GM20431 (cell line): ENCODE data around the gene CDC42EP5.
"Not testable (repeated sequence)": the region's sequence is repeated elsewhere in the genome, so short reads cannot be mapped to it uniquely, and the experiment has no call there.

Experiments
- in situ Hi-C: fragments of 300-500 bp; cut with MseI, MboI; formaldehyde crosslinking; loops from one replicate; pipeline ENCODE4 v1.15.0; 2020; ENCODE audit warnings: low sequenced_read_pairs; ENCODE audit not compliant: unreplicated experiment

CDC42EP5 gene

GRCh38 chr19:54492568-54492967, 19.5 kb upstream of the CDC42EP5 start:
- in situ Hi-C loops = no loop called here

GRCh38 chr19:54489766-54490165, 16.7 kb upstream of the CDC42EP5 start:
- in situ Hi-C loops = no loop called here

- in situ Hi-C loops = no loop called here
Observed at GRCh38 chr19:54489341-54489740, 16.2 kb upstream of the CDC42EP5 start.

GRCh38 chr19:54485851-54486250, 12.8 kb upstream of the CDC42EP5 start:
- in situ Hi-C loops = no loop called here

- in situ Hi-C loops = no loop called here
Observed at GRCh38 chr19:54484451-54484850, 11.4 kb upstream of the CDC42EP5 start.

DNA sequence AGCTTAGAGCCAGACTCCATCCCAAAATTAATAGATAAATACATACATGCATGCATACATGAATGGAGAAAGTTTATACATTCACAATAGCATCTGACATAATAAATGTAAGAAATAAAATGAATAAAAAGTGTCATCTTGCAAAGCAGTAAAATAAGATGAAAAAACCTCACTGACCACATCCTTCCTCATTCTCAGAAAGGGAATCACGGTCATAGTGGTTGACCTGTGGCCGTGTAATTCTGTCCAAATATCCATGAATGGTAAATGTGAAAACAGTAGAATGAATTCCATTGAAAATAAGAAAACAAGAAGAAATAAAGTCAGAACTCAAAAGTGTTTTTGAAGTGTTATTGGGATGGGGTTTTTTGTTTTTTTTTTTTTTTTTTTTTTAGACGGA, 9.8 kb upstream of the CDC42EP5 start:
- in situ Hi-C loops = no loop called here

- in situ Hi-C loops = no loop called here
Observed at GRCh38 chr19:54481326-54481930, 8.3 kb upstream of the CDC42EP5 start.

DNA sequence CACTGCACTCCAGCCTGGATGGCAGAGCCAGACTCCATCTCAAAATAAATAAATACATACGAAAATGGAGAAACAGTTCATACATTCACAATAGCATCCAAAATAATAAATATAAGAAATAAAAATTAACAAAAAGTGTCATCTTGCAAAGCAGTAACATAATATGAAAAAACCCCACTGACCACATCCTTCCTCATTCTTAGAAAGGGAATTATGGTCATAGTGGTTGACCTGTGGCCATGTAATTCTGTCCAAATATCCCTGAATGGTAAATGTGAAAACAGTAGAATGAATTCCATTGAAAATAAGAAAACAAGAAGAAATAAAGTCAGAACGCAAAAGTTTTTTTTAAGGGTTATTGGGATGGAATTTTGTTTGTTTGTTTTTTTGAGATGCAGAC, 7.0 kb upstream of the CDC42EP5 start:
- in situ Hi-C loops = no loop called here

GRCh38 chr19:54478677-54479266, 5.7 kb upstream of the CDC42EP5 start:
- in situ Hi-C loops = loop anchor here (10.0 kb wide), 1 partner anchor 196 kb away; no protein-coding TSS in a partner anchor

GRCh38 chr19:54477650-54478049, 4.6 kb upstream of the CDC42EP5 start:
- in situ Hi-C loops = loop anchor here (10.0 kb wide), 1 partner anchor 197 kb away; no protein-coding TSS in a partner anchor

GRCh38 chr19:54475706-54476105, 2.6 kb upstream of the CDC42EP5 start:
- in situ Hi-C loops = loop anchor here (10.0 kb wide), 1 partner anchor 199 kb away; no protein-coding TSS in a partner anchor

DNA sequence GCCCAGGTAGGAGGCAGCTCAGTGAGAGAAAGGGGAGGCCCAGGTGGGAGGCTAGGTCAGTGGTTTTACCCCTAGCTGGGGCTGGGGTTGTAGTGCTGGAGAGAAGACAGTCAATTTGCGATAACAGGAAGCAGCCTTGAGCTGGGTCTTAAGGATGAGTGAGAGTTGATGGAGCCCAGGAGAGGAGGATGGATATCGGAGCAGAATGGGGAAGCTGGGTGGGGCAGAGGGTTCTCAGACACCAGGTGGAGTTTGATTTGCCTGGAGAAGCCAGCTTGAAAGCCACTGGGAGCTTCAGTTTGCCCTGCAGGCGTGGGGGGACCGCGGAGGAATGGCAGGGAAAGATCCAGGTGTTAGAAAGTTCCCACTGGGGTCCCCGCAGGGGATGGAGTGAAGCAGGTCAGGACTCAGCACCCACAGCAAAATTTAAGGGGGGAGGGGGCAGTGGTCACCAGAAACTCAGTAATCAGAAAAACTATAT, 836 bp upstream of the CDC42EP5 start:
- in situ Hi-C loops = loop anchor here (10.0 kb wide), 1 partner anchor 201 kb away; no protein-coding TSS in a partner anchor

DNA sequence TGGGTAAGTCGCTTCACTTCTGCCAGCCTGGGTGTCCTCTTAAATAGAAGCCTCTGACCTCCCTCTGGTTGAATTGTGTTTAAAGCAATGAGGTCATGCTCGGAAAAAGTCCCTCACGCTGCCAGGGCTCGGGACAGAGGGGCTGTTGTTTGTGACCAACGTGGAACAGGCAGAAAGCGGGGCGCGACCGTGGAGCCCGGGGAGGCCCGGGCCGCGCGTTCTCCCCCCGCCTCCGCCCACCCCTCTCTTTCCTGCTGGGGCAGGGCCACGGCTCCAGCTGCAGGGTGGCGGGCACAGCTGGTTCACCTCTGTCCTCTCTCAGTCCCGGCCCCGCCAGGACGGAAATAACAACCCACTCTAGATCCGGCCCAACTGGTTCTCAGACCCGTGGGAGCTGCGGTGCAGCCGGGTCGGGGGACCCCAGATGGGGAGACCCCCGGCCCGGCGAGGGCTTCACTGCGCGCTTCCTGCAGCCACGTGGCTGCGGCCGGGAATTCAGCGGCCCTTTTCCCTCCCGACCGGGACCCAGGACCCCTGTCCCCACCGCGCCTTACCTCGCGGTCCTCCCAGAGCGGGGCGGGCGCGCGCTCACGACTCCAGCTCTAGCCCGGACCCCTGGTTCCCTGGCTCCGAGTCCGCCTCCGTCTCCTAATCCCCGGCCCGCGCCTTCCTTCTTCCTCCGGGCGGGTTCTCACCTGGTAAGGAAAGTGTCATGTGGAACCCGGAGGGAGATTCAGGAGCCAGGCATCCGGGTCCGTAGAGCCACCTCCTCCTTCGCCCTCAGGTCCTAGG, 1.9 kb downstream of the CDC42EP5 start:
- in situ Hi-C loops = loop anchor here (10.0 kb wide), 1 partner anchor 204 kb away; no protein-coding TSS in a partner anchor

- in situ Hi-C loops = loop anchor here (10.0 kb wide), 1 partner anchor 204 kb away; no protein-coding TSS in a partner anchor
Observed at GRCh38 chr19:54470276-54470887, 2.7 kb downstream of the CDC42EP5 start.

DNA sequence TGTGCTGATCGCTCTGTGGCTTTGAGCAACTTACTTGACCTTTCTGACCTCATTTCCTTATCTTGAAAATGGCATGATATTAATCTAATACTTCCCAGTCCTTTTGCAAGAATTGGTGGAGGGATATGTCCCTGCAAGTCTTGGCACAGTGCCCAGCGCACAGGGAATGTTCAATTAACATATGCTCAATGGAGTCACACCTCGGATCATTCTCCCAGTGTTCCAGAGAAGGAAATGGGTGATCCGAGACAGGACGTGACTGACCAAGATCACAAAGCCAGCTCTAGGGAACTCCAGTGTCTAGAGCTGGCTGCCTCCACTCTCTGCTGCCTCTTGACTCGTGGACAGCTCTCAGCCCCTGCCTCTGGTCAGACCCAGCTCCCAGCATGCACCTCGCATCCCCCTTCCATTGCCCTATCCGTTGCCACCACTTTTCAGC, 3.6 kb downstream of the CDC42EP5 start:
- in situ Hi-C loops = no loop called here

- in situ Hi-C loops = not testable (repeated sequence)
Observed at GRCh38 chr19:54466110-54466480, 7.0 kb downstream of the CDC42EP5 start.

DNA sequence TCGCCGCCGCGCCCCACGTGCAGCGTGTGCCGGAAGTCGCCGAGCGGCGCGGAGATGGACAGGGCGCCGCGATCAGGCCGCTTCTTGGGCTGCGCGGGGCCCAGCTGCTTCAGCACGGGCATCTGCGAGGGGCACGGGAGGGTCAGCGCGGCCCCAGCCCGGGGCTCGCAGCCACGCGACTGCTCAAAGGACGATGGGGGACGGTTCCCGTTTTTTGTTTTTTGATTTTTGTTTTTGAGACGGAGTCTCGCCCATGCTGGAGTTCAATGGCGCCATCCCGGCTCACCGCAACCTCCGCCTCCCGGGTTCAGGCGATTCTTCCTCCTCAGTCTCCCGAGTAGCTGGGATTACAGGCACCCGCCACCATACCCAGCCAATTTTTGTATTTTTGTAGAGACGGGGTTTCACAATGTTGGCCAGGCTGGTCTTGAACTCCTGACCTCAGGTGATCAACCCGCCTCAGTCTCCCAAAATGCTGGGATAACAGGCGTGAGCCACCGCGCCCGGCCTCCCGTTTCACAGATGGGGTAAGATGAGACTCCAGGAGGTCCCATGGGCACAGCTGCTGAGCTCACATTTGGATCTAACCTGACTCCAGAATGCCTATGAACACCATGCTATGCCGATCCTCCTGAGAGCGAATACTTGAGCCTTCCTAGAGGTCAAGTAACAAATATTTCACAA, 7.5 kb downstream of the CDC42EP5 start:
- in situ Hi-C loops = no loop called here

GRCh38 chr19:54464630-54465425, 8.3 kb downstream of the CDC42EP5 start:
- in situ Hi-C loops = no loop called here

DNA sequence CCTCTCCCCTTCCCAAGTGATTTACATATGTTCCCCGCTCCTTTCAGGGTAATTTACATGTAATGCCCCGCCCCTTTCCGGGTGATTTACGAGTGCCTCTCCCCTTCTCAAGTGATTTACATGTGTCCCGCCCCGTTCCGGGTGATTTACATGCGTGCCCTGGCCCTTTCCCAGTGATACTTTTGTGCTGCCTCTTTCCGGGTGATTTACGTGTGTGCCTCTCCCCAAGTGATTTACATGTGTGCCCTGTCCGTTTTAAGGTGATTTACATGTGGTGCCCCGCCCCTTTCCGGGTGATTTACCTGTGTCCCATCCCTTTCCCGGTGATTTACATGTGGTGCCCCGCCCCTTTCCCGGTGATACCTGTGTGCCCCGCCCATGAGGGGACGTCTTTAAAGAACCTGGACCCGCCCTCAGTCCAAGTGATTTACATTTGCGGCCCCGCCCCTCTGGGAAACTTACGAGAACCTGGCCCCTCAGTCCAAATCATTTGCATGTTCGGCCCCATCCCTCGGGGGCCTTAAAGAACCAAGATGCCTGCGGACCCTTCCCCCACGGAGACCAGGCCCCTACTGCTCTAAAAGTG, 9.0 kb downstream of the CDC42EP5 start:
- in situ Hi-C loops = no loop called here
